DMS53 treated with DMSO at 0.1 percent for 48 hours (cell line): Measurements from ENCODE around the gene CACNA2D3.

ENCODE experiments used
- DNase-seq: peaks from one replicate; lab custom pipeline; 2025; ENCODE audit not compliant: unreplicated experiment; lab: John Stamatoyannopoulos, UW

The CACNA2D3 gene

DNA sequence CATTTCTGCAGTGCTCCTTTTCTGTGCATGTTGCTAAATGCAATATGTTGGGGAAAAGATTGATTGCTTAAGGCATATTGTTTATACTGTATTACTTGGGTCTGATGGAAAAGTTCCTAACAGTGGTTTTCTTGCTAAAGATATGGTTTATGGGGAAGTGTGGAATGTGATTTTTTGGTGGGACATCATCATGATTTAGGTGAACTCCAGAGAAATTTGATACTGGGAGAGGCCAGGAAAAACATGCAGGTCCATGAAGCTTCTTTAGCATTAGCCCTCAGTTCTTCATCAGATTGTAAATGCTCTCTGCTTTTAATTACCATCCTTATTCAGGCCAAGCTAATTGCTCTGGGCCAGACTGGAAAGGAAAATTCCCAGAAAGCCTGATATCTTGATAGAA, 658.0 kb downstream of the CACNA2D3 start:
- no peak for DNase-seq

GRCh38 chr3:54781728-54782127, 659.4 kb downstream of the CACNA2D3 start:
- DNase-seq: no peak

DNA sequence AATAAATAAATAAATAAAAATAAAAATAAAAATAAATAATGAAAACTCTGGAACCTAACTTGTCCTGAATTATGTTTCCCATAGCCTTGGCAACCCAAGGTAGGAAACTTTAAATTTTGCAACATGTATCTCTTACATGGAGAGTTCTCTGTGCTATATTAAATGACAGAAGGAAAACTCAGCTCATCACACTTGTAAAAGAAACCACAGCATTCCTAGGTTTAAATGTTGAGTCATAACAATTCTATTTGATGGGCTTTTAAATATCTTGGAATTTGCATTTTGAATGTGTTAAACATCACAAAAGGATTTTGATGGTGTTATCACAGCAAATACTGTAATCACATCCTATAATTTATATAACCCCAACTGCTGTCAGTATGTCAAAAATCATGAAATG, 661.3 kb downstream of the CACNA2D3 start:
- DNase-seq: no peak

GRCh38 chr3:54784021-54784420, 661.7 kb downstream of the CACNA2D3 start:
- DNase-seq: no peak

GRCh38 chr3:54785976-54786375, 663.6 kb downstream of the CACNA2D3 start:
- DNase-seq: no peak

DNA sequence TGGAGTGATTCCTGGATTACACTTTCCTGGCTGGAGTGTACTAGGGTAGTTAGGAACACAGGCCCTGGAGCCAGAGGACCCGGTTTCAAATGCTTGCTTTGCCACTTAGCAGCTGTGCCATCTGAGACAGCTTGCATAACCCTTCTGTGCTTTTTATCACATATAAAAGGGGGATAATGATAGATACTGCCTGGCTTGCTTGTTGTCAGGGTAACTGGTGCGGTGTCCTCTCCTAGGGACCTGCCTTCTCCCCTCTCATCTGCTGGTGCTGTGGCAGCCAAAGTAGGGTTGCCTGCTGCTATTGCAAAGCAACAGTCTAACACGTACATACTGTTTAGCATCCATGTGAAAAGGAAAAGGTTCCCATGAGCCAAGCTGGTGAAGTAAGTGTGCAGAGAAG, 667.7 kb downstream of the CACNA2D3 start:
- no peak for DNase-seq

DNA sequence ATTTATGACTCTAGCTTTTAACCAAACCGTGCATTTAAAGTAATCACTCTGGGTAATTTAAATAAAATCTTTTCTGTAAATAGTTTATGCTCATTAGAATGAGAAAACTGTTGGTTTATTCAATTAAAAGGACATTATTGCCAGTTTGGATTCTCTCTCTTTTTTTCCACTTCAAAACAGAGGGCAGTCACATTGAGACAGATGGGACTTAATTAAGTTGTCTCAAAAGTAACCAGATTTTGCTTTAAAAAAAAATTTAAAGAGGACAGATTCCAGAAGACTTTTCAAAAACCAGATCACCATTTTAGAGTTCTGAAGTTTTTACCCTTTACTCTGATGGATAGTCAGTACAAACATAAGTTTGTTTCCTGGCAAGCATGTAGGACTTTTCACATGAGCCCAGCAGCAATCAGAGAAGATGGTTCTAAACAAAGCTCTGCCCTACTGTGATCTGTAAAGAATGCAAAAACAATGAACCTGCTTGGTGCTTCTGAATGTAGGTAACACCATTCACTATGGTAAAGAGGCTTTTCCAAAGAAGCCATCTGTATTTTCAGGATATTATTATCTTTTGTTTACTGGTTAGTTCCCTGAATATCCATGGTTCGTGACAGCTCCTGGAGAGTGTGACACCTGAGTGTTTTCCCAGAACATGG, 669.3 kb downstream of the CACNA2D3 start:
- DNase-seq: no peak

- no peak for DNase-seq
These were observed 670.2 kb downstream of the CACNA2D3 start for GRCh38 chr3:54792584-54792983.

DNA sequence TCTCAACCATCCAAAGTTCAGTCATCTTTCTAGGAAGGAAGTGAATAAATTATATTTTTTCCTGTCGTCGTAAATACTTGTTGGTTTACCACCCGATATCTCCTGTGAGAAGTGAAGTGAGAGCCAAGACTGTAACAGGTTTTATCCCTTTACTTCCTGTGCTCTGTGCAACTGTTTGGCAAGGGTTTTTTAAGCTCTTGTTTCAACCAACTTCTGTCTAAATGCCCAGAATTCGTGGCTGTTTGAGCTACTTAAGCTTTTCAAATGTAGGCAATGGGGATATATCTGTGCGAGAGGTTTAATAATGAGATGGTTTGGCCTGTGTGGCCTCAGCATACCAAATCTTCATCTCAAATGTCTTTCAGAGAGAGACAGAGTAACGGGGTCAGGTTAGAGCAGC, 670.8 kb downstream of the CACNA2D3 start:
- DNase-seq: no peak

DNA sequence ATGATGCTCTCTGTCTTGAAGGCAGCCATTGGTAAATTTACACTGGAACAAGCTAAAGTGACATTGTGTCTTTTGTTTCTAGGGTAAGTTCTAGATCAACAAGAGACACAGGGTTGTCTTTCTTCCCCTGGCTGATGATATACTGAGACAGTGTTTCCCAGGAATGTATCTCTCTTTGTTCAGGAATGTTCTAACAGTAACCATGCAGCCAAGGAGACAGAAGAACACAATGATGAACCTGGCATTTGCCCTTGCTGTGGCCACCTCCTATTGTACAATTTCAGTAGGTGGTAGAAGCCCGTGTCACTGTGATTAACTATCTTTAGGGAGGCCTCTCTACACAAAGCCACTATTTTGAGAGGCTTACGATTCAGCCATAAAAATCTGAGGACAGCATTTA, 674.8 kb downstream of the CACNA2D3 start:
- DNase-seq: no peak

DNA sequence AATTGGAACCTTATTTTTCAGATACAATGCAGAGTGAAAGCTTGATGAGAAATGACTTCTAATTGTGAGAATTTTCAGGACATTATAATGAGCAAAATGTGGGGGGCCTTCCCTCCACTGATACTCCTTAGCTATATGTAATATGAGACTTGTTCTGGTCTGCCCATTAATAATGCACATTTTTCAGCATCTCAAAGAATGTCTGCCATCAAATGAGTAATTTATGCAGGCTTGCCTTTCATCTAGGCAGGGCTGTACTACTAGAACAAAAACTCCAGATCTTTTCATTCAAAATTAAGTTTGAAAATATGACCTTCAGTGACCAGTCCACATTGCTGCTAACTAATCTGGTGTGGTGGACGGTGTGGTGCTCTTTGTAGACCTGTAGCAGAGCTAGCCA, 678.1 kb downstream of the CACNA2D3 start:
- DNase-seq: no peak

- no peak for DNase-seq
These were observed 679.6 kb downstream of the CACNA2D3 start for GRCh38 chr3:54801977-54802376.

DNA sequence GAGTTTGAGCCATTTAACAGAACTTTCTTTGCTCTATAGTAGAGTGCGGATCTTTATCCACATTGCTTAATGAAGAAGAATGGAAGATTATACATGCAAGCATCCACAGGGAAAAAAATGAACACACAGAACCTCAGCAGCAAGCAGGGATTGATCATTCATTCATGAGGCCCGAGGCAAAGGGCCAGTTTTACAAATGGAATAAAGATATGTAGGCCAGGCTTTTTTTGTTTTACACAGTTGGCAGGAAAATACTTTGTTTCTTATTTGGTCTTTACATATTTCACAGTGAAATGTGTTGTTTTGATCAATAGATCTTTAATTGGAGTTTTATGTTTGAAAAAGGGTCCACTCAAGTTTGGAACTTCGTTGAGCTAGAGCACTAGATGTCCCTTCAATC, 688.0 kb downstream of the CACNA2D3 start:
- DNase-seq: no peak

DNA sequence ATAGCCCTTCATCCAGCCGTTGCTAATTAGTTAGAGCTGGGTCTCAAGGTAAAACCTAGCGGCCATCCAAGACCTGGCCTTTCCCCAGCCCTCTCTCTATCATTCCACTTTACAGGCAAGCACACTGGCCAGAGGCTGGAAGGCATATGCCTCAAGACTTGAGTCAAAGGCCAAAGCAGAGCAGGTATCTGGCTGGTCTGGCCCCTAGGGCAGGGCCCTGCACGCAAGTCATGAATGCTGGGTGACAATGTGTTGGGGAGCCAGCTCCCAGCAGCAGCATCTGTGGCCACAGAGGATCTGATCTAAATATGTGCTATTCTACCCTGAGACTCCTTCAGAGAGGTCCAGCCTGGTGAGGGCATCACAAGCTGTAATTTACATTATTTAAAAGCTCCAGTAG, 691.9 kb downstream of the CACNA2D3 start:
- DNase-seq: no peak

DNA sequence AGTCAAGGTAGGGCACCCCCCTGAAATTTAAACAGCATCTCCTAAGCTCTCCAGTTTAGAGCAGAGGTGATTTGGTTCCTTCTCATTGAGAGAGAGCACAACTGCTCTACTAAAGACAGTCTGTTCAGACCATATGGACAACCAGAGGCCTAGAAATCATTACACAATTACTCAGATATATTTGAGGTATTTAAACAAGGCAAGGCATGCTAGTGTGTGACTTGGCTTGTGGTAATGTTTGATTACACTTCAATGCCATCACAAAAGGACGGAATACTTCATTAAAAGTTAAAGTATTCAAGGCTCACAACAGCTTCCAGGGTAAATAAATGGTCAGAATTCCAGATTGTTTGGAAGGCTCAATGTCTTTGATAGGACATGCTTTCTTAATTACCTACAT, 695.3 kb downstream of the CACNA2D3 start:
- no peak for DNase-seq

GRCh38 chr3:54818486-54818885, 696.1 kb downstream of the CACNA2D3 start:
- DNase-seq: no peak

DNA sequence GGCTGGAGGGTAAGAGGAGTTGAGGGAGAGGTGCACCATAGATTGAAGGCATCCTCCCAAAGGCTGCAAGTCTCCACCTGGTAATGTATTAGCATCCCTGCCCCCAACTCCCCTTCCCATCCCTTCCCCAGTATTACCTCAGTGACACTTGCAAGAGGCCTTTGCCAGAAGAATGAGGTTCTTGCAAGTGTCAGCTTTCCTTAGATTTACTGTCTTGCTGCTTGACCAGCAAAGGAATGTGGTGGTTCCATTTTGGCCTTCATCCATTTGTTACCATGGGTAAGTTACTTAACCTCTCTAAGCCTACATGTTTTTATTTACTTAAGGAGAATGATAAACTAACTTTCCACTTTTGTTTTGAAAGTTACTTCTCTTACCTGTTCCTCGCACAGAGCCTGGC, 696.6 kb downstream of the CACNA2D3 start:
- no peak for DNase-seq

DNA sequence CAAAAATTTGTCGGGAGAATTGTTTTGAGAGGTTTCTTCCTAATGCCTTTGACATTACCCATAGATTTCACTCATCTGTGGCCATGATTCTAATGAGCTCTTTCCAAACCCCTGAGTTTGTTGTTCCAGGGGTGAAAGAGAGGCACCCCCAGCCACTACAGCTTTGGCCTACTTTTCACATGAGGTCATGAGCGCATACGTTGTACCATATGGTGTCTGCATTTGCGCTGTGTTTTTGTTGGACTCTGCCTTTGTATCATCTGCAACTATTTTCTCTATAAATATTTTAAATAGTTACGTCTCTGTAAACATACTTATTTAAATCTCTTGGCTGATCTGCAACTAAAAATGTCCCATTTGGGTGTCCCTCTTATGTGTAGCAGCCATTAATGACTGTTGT, 697.6 kb downstream of the CACNA2D3 start:
- no peak for DNase-seq

GRCh38 chr3:54822206-54822605, 699.9 kb downstream of the CACNA2D3 start:
- DNase-seq: no peak

DNA sequence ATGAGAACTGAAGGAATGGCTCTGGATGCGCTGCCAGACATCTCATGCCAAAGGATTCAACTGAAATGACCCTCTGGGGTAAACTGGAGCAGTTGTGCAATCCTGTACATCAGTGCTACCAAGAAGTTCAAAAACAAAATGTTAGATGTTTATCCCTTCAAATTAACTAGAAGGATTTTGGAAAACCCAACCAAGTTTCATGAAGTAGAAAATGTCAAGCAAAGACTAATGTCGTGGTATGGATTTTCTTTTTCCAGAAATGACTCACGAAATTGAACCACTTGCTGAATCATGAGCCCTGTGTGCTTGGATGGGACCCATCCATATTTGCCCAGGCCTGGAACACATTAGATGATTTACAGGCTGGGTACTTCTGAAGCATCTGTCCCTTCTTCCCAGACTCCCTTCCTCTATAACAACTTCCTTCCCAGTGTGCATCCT, 703.9 kb downstream of the CACNA2D3 start:
- DNase-seq: no peak

DNA sequence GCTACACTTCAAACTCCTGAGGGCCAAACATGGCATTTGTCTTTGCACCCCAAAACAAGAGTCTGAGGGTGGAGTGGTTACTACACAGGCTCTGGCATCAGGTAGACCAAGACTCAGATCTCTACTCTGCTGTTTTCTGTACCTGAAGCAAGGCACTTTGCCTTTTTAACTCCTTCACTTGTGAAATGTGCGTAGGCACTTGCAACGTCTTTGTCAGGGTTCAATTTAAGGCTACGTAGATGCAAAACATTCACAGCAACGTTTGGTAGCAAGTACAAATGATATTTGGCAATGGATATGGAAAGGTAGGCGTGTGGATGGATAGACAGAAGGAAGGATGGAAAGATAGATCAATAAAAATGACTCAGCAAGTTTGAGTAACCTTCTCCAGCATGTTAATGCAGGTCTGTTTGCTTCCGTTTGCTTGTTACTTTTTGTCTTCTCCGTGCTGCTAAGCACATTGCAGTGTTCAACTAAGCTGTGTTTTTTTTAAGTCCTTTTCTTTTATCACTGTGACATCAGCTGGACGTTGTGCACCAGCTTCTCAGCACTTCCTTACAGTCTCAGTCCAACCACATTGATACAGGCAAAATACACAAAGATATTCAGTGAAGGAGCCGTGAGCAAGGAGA, 704.8 kb downstream of the CACNA2D3 start:
- DNase-seq: no peak

- no peak for DNase-seq
These were observed 705.4 kb downstream of the CACNA2D3 start for GRCh38 chr3:54827776-54828175.

- no peak for DNase-seq
These were observed 708.3 kb downstream of the CACNA2D3 start for GRCh38 chr3:54830658-54831057.
